PC-9 (cell line): ENCODE measurements around the gene FAH.

Experiments
- CTCF ChIP-seq: fragments of 200-600 bp; sonication (generic); conservative IDR thresholded peaks from 2 replicates; pipeline ENCODE4 v1.6.1; 2017; ENCODE audit warnings: mixed run types, antibody characterized with exemption, mild to moderate bottlenecking, moderate library complexity
- EZH2 ChIP-seq: fragments of 200-600 bp; sonication (generic); IDR thresholded peaks from 2 replicates; pipeline ENCODE4 v1.8.0; 2017; ENCODE audit warnings: antibody characterized with exemption, low read depth

- TF ChIP-seq CTCF = no peak
- TF ChIP-seq EZH2 = no peak
Observed at GRCh38 chr15:80185152-80185551, 32.4 kb downstream of the FAH start.
